GM12891 (cell line): Measurements from ENCODE around the gene ASCL2.

Experiments used
- PAX5 ChIP-seq: IDR thresholded peaks from 2 replicates; pipeline ENCODE4 v1.6.1; 2011; ENCODE audit warnings: low read length, moderate library complexity, mild to moderate bottlenecking; ENCODE audit not compliant: insufficient read depth, severe bottlenecking
- POLR2A ChIP-seq: IDR thresholded peaks from 2 replicates; pipeline ENCODE4 v1.6.1; 2011; ENCODE audit warnings: low read depth, low read length, control low read depth
- POLR2AphosphoS5 ChIP-seq: IDR thresholded peaks from 2 replicates; pipeline ENCODE4 v1.6.1; 2011; ENCODE audit warnings: low read depth, low read length, control low read depth
- POU2F2 ChIP-seq: IDR thresholded peaks from 2 replicates; pipeline ENCODE4 v1.6.1; 2011; ENCODE audit warnings: low read depth, mild to moderate bottlenecking, control low read depth, low read length, moderate library complexity
- SPI1 ChIP-seq: IDR thresholded peaks from 2 replicates; pipeline ENCODE4 v1.6.1; 2011; ENCODE audit warnings: low read depth, low read length, control low read depth
- TAF1 ChIP-seq: IDR thresholded peaks from 2 replicates; pipeline ENCODE4 v1.6.1; 2011; ENCODE audit warnings: low read depth, low read length, control low read depth

- TF ChIP-seq TAF1 (no peak), POLR2AphosphoS5 (no peak), POLR2A (no peak), SPI1 (no peak), PAX5 (no peak), POU2F2 (no peak)
Observed at GRCh38 chr11:2314525-2315394, 44.4 kb upstream of the ASCL2 start.
